Left lung (tissue), 10 donors: ENCODE data around the gene ZCCHC7. TPM values are rescaled to one million over a fixed set of nuclear protein-coding genes. Genes with fewer than 3 reads are reported as not detected.
"Not testable (repeated sequence)": the region's sequence is repeated elsewhere in the genome, so short reads cannot be mapped to it uniquely, and the experiment has no call there.

Source experiments
- ATAC-seq: fragments of 200-7000 bp; cut with Tn5 transposase; one replicate; pipeline ENCODE4 v1.9.1; 2020; ENCODE audit warnings: moderate library complexity
- DNase-seq, 4 donors: peaks; one replicate each; pipeline ENCODE4 v3.0.0-alpha.2; 2013 to 2020
- H3K27ac ChIP-seq, 2 donors: fragments of 200-600 bp; sonication (generic) in 1 of 2; one replicate each; pipeline versions ENCODE4 v1.5.0 to v1.8.0; 2020 to 2021
- H3K27me3 ChIP-seq, 2 donors: fragments of 200-600 bp; sonication (generic) in 1 of 2; one replicate each; pipeline versions ENCODE4 v1.5.0 to v1.8.0; 2020 to 2021
- H3K36me3 ChIP-seq, 2 donors: fragments of 200-600 bp; sonication (generic) in 1 of 2; one replicate each; pipeline versions ENCODE4 v1.5.0 to v1.8.0; 2020 to 2021
- H3K4me1 ChIP-seq, 2 donors: fragments of 200-600 bp; one replicate each; pipeline ENCODE4 v1.8.0; 2021
- H3K4me3 ChIP-seq, 2 donors: fragments of 200-600 bp; sonication (generic) in 1 of 2; one replicate each; pipeline versions ENCODE4 v1.5.0 to v1.8.0; 2020 to 2021; ENCODE audit warnings: mild to moderate bottlenecking in 1 of 2
- H3K9me3 ChIP-seq, 2 donors: fragments of 200-600 bp; sonication (generic) in 1 of 2; one replicate each; pipeline versions ENCODE4 v1.5.0 to v1.8.0; 2020 to 2021
- intact Hi-C, 2 donors: fragments of 100-400 bp; cut with DNase I; formaldehyde crosslinking; loops; one replicate each; pipeline versions ENCODE4 v1.11.2 to v1.14.2; 2022
- polyA plus RNA-seq, 6 donors: library from polyadenylated mRNA; unstranded; fragments of 120-200 nt; gene quantifications; one replicate each; pipeline ENCODE4 v1.2.1, GENCODE V29; 2013; ENCODE audit not compliant: insufficient read length in 6 of 6
- total RNA-seq, 2 donors: library from RNA; stranded (reverse); fragmentation: NEBNext Ultra II Directional; extraction: Animal tissue kit (Norgen Biotek cat#: 25700); gene quantifications; one replicate each; pipeline ENCODE4 v1.2.1, GENCODE V29; 2021
- TF ChIP-seq, protein P1 (sequence below), 2 donors: fragments of 200-600 bp; sonication (generic) in 1 of 2; IDR thresholded peaks; one replicate each; pipeline versions ENCODE4 v1.5.0 to v1.8.0; 2021; ENCODE audit warnings: antibody characterized with exemption in 2 of 2
- donor health status: DM: no; HTN: yes; CAD: no.
- donor health status: DM: no; HTN: no; CAD: no.

ZCCHC7 gene
- total and polyA plus RNA-seq, 8 donors: 16.0 to 26.0 (median 22.6) TPM

DNA sequence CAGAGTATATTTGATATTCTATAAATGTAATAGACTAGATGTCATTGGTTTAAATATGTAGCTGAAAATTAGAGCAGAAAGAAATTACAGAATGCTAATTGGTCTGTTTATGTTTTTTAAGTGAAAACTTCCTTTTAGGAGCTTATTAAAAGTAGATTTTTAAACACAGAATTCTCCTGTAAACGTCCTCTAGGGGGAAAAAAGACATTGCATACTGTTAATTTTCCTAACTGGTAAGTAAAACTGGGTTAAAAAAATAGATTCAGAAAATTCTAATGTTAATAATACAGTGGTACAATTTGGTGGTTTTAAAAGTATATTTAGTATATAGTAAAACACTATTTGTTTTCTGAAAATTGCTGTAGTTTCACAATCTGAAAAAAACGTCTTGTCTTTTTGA is 59.8 kb downstream of the ZCCHC7 start:
- ATAC-seq (no peak), DNase-seq (no peak)
- Histone ChIP-seq H3K4me1 (no peaks in the 10 kb centered on the region), H3K9me3 (no peaks in the 10 kb centered on the region), H3K36me3 (no peaks in the 10 kb centered on the region), H3K4me3 (no peak overlapping the region), H3K27me3 (no peaks in the 10 kb centered on the region), H3K27ac (no peak overlapping the region)
- TF ChIP-seq, protein P1, sequence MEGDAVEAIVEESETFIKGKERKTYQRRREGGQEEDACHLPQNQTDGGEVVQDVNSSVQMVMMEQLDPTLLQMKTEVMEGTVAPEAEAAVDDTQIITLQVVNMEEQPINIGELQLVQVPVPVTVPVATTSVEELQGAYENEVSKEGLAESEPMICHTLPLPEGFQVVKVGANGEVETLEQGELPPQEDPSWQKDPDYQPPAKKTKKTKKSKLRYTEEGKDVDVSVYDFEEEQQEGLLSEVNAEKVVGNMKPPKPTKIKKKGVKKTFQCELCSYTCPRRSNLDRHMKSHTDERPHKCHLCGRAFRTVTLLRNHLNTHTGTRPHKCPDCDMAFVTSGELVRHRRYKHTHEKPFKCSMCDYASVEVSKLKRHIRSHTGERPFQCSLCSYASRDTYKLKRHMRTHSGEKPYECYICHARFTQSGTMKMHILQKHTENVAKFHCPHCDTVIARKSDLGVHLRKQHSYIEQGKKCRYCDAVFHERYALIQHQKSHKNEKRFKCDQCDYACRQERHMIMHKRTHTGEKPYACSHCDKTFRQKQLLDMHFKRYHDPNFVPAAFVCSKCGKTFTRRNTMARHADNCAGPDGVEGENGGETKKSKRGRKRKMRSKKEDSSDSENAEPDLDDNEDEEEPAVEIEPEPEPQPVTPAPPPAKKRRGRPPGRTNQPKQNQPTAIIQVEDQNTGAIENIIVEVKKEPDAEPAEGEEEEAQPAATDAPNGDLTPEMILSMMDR (IDR thresholded peaks at IDR 0.05): no peak
- intact Hi-C loops: no loop called here

DNA sequence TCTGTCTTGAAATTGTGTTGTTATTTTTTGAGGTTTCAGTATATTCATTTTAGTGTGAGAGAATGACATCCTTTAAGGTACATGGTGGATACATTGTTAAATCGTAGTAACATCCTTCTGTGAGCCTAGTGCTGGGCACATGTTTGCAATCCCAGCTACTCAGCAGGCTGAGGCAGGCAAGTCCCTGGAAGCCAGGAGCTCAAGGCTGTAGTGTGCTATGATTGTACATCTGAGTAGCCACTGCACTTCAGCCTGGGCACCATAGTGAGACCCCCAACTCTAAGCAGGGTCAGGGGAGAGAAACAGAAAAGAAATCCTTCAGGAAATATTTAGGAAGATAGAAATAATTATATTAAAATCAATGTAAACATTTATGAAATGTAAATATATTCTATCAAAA is 62.3 kb downstream of the ZCCHC7 start:
- intact Hi-C loops: no loop called here
- Histone ChIP-seq H3K4me1 (no peaks in the 10 kb centered on the region), H3K4me3 (no peak overlapping the region), H3K27me3 (no peaks in the 10 kb centered on the region), H3K9me3 (no peaks in the 10 kb centered on the region), H3K36me3 (no peaks in the 10 kb centered on the region), H3K27ac (no peak overlapping the region)
- ATAC-seq (no peak), DNase-seq (no peak)
- TF ChIP-seq, protein P1 (IDR thresholded peaks at IDR 0.05): no peak

DNA sequence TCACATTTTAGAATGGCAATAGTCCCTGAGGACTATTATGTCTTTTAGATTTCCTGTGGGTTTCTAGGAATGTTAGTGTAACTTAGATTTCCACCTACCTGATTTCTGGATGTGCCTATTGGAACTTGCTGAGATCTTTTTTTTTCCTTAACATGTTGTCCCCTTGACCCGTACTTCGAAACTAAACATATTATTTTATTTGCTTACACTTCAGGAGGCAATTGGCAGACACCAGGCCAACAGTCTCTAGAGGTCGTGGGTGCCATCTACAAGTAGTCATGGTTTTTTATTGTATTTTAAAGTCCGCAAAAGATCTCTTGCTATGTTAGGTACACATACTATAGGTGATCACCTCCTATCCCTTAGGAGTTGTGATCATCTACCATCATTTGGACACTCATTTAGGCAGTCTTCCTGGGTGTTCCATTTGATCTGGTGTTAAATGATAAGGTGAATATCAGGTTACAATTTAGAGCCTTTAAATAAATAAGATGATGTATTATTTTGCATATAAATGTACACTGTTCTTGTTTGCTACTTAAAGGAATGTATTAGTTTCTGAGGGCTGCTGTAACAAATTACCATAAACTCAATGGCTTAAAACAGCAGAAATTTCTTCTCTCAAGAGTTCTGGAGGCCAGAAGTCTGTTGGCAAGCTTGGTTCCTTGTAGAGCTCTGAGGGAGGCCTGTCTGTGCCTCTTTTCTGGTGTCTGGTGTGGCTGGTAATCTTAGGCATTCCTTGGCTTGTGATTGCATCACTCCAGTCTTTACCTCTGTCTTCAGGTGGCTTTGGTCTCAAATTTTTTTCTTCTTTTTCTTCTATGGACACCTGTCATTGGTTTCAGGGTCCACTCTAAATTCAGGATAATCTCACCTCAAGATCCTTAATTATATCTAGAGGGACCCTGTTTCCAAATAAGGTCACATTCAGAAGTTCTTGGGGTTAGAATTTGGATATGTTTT is 64.8 kb downstream of the ZCCHC7 start:
- H3K27me3 ChIP-seq: no peaks in the 10 kb centered on the region
- H3K4me3 ChIP-seq: no peak overlapping the region
- H3K9me3 ChIP-seq: no peaks in the 10 kb centered on the region
- no peak for DNase-seq
- H3K27ac ChIP-seq: no peak overlapping the region
- intact Hi-C loops: no loop called here
- no peak for ATAC-seq
- TF ChIP-seq, protein P1 (IDR thresholded peaks at IDR 0.05): no peak
- H3K4me1 ChIP-seq: no peaks in the 10 kb centered on the region
- H3K36me3 ChIP-seq: peaks cover 0 to 7% of the 10 kb centered on the region in 2 donors

DNA sequence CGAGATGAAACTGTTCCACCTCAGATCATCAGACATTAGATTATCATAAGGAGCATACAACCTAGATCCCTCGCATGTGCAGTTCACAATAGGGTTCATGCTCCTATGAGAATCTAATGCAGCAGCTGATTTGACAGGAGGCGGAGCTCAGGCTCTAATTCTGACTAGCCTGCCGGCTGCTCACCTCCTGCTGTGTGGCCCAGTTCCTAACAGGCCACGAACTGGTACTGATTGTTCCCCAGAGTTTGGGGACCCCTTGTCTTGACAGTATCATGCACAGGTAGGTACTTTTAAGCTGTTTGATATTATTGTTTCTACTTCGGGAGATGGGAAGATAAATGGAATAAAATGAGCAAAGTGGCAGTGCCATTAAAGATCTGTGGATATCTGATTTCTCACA is 66.9 kb downstream of the ZCCHC7 start:
- DNase-seq (no peak), ATAC-seq (no peak)
- H3K27ac ChIP-seq: no peak overlapping the region
- peaks cover 0 to 14% of the 10 kb centered on the region in 2 donors for H3K36me3 ChIP-seq
- no peaks in the 10 kb centered on the region for H3K4me1 ChIP-seq
- no peaks in the 10 kb centered on the region for H3K27me3 ChIP-seq
- no peaks in the 10 kb centered on the region for H3K9me3 ChIP-seq
- no peak overlapping the region for H3K4me3 ChIP-seq
- intact Hi-C loops: no loop called here
- TF ChIP-seq, protein P1 (IDR thresholded peaks at IDR 0.05): no peak

DNA sequence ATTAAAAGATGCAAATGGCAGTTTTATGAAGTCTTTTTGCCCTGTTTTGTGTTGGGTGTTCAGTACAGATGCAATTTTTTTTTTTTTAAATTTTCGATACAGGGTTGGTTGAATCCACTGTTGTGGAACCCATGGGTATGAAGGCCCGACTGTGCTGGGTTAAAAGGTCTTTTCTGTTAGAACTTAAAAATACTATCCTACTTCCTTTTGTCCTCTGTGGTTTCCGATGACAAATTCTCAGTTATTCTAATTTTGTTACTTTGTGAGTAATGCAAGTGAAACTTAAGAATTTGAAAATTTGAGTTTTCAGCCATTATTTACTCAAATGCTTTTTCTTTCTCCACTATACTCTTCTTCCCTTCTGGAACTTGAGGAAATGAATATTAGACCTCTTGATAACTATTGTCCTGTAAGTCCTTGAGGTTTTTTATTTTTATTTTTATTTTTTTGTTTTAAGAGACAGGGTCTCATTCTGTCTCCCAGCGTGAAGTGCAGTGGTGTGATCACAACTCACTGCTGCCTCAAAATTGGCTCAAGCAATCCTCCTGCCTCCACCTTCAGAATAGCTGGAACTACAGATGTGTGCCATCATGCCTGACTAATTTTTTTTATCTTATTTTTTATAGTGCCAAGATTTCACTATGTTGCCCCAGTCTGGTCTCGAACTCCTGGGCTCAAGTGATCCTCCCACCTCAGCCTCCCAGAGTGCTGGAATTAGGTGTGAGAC is 67.5 kb downstream of the ZCCHC7 start:
- Histone ChIP-seq H3K9me3 (no peaks in the 10 kb centered on the region), H3K36me3 (peaks cover 0 to 14% of the 10 kb centered on the region in 2 donors), H3K4me3 (no peak overlapping the region), H3K27ac (peak overlapping the region in 1 of 2 donors; percentile 41), H3K4me1 (no peaks in the 10 kb centered on the region), H3K27me3 (no peaks in the 10 kb centered on the region)
- no peak for DNase-seq
- no peak for ATAC-seq
- intact Hi-C loops: no loop called here
- TF ChIP-seq, protein P1 (IDR thresholded peaks at IDR 0.05): no peak

DNA sequence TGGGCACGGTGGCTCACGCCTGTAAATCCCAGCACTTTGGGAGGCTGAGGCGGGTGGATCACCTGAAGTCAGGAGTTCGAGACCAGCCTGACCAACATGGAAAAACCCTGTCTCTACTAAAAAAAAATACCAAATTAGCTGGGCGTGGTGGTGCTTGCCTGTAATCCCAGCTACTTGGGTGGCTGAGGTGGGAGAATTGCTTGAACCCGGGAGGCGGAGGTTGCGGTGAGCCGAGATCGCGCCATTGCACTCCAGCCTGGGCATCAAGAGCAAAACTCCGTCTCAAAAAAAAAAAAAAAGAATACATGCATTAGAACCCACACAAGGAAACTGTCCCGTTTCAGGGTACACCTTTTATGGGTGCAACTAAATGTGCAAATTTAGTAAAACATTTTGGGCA is 70.4 kb downstream of the ZCCHC7 start:
- H3K4me1 ChIP-seq, H3K27ac ChIP-seq, ATAC-seq, H3K4me3 ChIP-seq, H3K9me3 ChIP-seq, DNase-seq, H3K27me3 ChIP-seq, intact Hi-C loops: not testable (repeated sequence)
- H3K36me3 ChIP-seq: peaks cover 0 to 14% of the 10 kb centered on the region in 2 donors
